Heart left ventricle (tissue), 16 donors: ENCODE measurements around the gene EEF1A2. TPM values are rescaled to one million over a fixed set of nuclear protein-coding genes. Genes with fewer than 3 reads are reported as not detected.

ENCODE experiments used
- ATAC-seq, 4 donors: fragments of 200-7000 bp; cut with Tn5 transposase; one replicate each; pipeline ENCODE4 v1.9.1; 2020 to 2022; ENCODE audit warnings: moderate library complexity in 4 of 4, mild to moderate bottlenecking in 3 of 4, moderate number of reproducible peaks in 1 of 4
- DNase-seq, 5 donors: peaks; one replicate each; pipeline ENCODE4 v3.0.0-alpha.2; 2020
- H3K27ac ChIP-seq, 12 donors: fragments of 200-600 bp; sonication (generic) in 4 of 12; one replicate each; pipeline versions ENCODE4 v1.5.0 to v1.8.0; 2016 to 2022; ENCODE audit warnings: mild to moderate bottlenecking in 2 of 12
- H3K27me3 ChIP-seq, 9 donors: fragments of 200-600 bp; sonication (generic) in 2 of 9; one replicate each; pipeline versions ENCODE4 v1.5.1 to v1.8.0; 2016 to 2022; ENCODE audit warnings: mild to moderate bottlenecking in 3 of 9
- H3K36me3 ChIP-seq, 9 donors: fragments of 200-600 bp; sonication (generic) in 2 of 9; one replicate each; pipeline versions ENCODE4 v1.5.0 to v1.8.0; 2018 to 2022; ENCODE audit warnings: mild to moderate bottlenecking in 2 of 9
- H3K4me1 ChIP-seq, 12 donors: fragments of 200-600 bp; sonication (generic) in 4 of 12; one replicate each; pipeline versions ENCODE4 v1.5.0 to v1.8.0; 2016 to 2022; ENCODE audit warnings: mild to moderate bottlenecking in 3 of 12
- H3K4me3 ChIP-seq, 12 donors: fragments of 200-600 bp; sonication (generic) in 4 of 12; one replicate each; pipeline versions ENCODE4 v1.5.0 to v1.8.0; 2017 to 2022; ENCODE audit warnings: mild to moderate bottlenecking in 9 of 12, moderate library complexity in 4 of 12
- H3K9me3 ChIP-seq, 12 donors: fragments of 200-600 bp; sonication (generic) in 4 of 12; one replicate each; pipeline versions ENCODE4 v1.5.0 to v1.8.0; 2016 to 2022; ENCODE audit warnings: mild to moderate bottlenecking in 1 of 12
- POLR2A ChIP-seq, 2 donors: fragments of 450-650 bp; IDR thresholded peaks; one replicate each; pipeline ENCODE4 v1.6.1; 2017; ENCODE audit warnings: antibody characterized with exemption in 2 of 2, mild to moderate bottlenecking in 2 of 2, moderate library complexity in 2 of 2
- WGBS, 4 donors: extraction: QIAGEN DNeasy Blood & Tissue Kit in 2 of 4; methylation state at CpG; one replicate each; pipeline versions ENCODE4 v1.1.5 to v1.1.7; 2013 to 2018; 5-methylcytosine and 5-hydroxymethylcytosine counted together
- intact Hi-C, 10 donors: fragments of 100-400 bp; cut with DNase I; formaldehyde crosslinking; loops; one replicate each; pipeline versions ENCODE4 v1.11.1 to v1.14.2; 2022
- polyA plus RNA-seq, 2 donors: library from polyadenylated mRNA; stranded (reverse); fragments of 200-250 nt; gene quantifications; one replicate each; pipeline ENCODE4 v1.2.3, GENCODE V29; 2013
- total RNA-seq, 9 donors: library from RNA; depleted of rRNA in 2 of 9; stranded (reverse); fragments of >200 nt in 2 of 9; fragmentation: NEBNext Ultra II Directional in 3 of 9; extraction: Animal tissue kit (Norgen Biotek cat#: 25700) in 3 of 9; gene quantifications; one replicate each; pipeline versions ENCODE4 v1.1.0 to v1.2.4, GENCODE V29; 2016 to 2023
- TF ChIP-seq, protein P1 (sequence below), 12 donors: fragments of 200-600 bp; sonication (generic) in 4 of 12; IDR thresholded peaks; one replicate each; pipeline versions ENCODE4 v1.5.0 to v1.8.0; 2018 to 2022; ENCODE audit warnings: antibody characterized with exemption in 12 of 12, mild to moderate bottlenecking in 5 of 12
- donor health status: ischemic (EF 13 %, LVEDD 7.1; RV severe dilation, severe dysfunction).
- donor health status: healthy with polysubstance abuse.
- donor health status: DM: no; HTN: yes; CAD: no.
- donor health status: DM: no; HTN: no; CAD: no.
- donor health status: ischemic (EF 25% LVEDD 6.9; RV normal size, moderate dysfunction).
- donor health status: ischemic (EF 25% LVEDD 5.7; RV mildly dilated, moderate dysfunction).
- donor health status: healthy.
- donor health status: DM: yes; HTN: yes; CAD: no.
- donor health status: ischemic (EF 35%, LVEDD 5.7; RV mildly dilated, moderate dysfunction).
- donor health status: nonischemic (EF 11% LVEDD 7.7; RV severe dilation, severe dysfunction).
- donor health status: DM: yes; HTN: yes; CAD: no.
- donor health status: PGD.
- donor health status: ischemic (EF 29% LVEDD 5.4; RV normal size, mild dysfunction).
- donor health status: nonischemic (EF 23%, LVEDD 6.1; RV moderate dilation, normal function).

Gene EEF1A2
- total and polyA plus RNA-seq, 11 donors = 791 to 1,794 (median 1,345) TPM

DNA sequence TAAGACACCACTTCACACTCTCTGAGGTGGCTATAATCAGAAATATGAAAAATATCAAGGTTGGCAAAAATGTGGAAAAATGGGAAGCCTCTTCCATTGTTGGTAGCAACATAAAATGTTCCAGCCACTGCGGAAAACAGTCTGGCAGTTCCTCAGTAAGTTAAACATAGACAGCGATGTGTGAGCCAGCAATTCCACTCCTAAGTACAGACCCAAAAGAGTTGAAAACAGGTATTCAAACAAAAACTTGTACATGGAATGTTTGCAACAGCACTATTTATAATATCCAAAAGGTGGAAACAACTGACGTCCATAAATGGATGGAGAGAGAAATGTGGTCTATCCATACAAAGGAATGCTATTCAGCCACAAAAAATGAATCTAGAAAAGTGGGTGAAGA, 14.3 kb upstream of the EEF1A2 start:
- H3K27me3 ChIP-seq = peaks cover 0 to 4% (median 0%) of the 10 kb centered on the region in 9 donors
- DNase-seq = no peak
- WGBS, 4 donors = 78 to 93% (median 85%) methylated on average over 3 of the region's 3 CpGs
- no peak for ATAC-seq
- H3K4me3 ChIP-seq = no peak overlapping the region
- no peaks in the 10 kb centered on the region for H3K9me3 ChIP-seq
- H3K36me3 ChIP-seq = no peaks in the 10 kb centered on the region
- no peak for TF ChIP-seq POLR2A (IDR thresholded peaks at IDR 0.05)
- TF ChIP-seq, protein P1, sequence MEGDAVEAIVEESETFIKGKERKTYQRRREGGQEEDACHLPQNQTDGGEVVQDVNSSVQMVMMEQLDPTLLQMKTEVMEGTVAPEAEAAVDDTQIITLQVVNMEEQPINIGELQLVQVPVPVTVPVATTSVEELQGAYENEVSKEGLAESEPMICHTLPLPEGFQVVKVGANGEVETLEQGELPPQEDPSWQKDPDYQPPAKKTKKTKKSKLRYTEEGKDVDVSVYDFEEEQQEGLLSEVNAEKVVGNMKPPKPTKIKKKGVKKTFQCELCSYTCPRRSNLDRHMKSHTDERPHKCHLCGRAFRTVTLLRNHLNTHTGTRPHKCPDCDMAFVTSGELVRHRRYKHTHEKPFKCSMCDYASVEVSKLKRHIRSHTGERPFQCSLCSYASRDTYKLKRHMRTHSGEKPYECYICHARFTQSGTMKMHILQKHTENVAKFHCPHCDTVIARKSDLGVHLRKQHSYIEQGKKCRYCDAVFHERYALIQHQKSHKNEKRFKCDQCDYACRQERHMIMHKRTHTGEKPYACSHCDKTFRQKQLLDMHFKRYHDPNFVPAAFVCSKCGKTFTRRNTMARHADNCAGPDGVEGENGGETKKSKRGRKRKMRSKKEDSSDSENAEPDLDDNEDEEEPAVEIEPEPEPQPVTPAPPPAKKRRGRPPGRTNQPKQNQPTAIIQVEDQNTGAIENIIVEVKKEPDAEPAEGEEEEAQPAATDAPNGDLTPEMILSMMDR (IDR thresholded peaks at IDR 0.05) = no peak
- intact Hi-C loops = no loop called here
- H3K27ac ChIP-seq = no peak overlapping the region
- H3K4me1 ChIP-seq = no peaks in the 10 kb centered on the region

DNA sequence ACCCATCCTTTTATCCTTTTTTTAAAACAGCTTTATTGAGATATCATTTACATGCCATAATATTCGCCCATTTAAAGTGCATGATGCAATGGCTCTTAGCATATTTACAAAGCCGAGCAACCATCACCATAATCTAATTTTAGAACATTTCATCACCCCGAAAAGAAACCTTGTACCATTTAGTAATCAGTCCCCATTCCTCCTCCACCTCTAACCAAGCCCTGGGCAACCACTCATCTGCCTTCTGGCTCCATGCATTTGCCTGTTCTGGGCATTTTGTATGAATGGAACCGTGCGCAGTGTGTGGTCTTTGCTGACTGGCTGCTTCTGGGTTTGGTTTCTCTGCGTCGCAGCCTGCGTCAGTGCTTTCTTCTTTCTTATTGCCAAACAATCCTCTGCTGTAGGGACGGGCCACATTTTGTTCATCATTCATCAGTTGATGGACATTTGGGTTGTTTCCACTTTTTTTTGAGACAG, 10.2 kb upstream of the EEF1A2 start:
- TF ChIP-seq, protein P1 (IDR thresholded peaks at IDR 0.05) = no peak
- no peak for TF ChIP-seq POLR2A (IDR thresholded peaks at IDR 0.05)
- peak overlapping the region in 4 of 12 donors; percentile 30 to 60 (median 52) for H3K27ac ChIP-seq
- H3K4me1 ChIP-seq = no peaks in the 10 kb centered on the region
- peaks cover 0 to 17% (median 3%) of the 10 kb centered on the region in 12 donors for H3K9me3 ChIP-seq
- WGBS, 4 donors = 75 to 80% (median 79%) methylated on average over 9 of the region's 9 CpGs
- no peaks in the 10 kb centered on the region for H3K36me3 ChIP-seq
- H3K27me3 ChIP-seq = peaks cover 0 to 7% (median 0%) of the 10 kb centered on the region in 9 donors
- no peak overlapping the region for H3K4me3 ChIP-seq
- ATAC-seq (peak; percentile 42 to 87 (median 76)), DNase-seq (peak in 1 of 5 donors; percentile 8)
- intact Hi-C loops = no loop called here

DNA sequence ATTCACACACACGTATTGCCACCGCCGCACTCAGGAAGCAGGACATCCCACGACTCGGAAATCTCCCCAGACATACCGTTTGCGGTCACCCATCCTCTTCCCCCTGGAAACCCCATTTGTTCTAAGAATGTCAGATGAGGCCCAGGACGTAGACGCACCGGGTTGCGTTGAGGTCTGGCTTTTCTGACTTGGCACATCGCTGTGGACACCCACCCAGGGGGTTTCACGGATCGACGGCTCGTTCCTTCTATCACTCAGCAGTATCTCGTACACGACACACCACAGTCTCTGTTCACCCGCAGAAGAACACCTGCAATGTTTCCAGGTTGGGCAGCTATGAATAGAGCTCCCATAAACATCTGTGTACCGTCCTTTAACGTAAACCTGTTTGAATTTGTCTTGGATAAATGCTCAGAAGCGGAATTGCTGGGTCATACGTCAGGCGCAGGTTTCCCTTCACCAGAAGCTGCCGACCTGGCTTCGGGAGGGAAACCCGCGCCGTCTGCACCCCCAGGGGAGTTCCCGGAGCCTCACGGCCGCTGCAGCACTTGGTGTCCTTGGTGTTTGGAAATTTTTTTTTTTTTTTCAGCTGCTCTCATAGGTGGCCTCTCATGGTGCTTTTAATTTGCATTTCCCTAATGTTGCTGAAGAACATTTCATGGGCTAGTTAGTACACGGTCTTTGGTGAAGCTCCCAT, 9.3 kb upstream of the EEF1A2 start:
- Histone ChIP-seq H3K4me1 (no peaks in the 10 kb centered on the region), H3K27me3 (peaks cover 0 to 7% (median 0%) of the 10 kb centered on the region in 9 donors), H3K36me3 (no peaks in the 10 kb centered on the region), H3K27ac (no peak overlapping the region), H3K9me3 (peaks cover 0 to 19% (median 3%) of the 10 kb centered on the region in 12 donors), H3K4me3 (no peak overlapping the region)
- ATAC-seq (no peak), DNase-seq (peak in 1 of 5 donors; percentile 12)
- 89 to 92% (median 89%) methylated on average over 33 of the region's 33 CpGs for WGBS, 4 donors
- intact Hi-C loops = no loop called here
- no peak for TF ChIP-seq POLR2A (IDR thresholded peaks at IDR 0.05)
- TF ChIP-seq, protein P1 (IDR thresholded peaks at IDR 0.05) = no peak

DNA sequence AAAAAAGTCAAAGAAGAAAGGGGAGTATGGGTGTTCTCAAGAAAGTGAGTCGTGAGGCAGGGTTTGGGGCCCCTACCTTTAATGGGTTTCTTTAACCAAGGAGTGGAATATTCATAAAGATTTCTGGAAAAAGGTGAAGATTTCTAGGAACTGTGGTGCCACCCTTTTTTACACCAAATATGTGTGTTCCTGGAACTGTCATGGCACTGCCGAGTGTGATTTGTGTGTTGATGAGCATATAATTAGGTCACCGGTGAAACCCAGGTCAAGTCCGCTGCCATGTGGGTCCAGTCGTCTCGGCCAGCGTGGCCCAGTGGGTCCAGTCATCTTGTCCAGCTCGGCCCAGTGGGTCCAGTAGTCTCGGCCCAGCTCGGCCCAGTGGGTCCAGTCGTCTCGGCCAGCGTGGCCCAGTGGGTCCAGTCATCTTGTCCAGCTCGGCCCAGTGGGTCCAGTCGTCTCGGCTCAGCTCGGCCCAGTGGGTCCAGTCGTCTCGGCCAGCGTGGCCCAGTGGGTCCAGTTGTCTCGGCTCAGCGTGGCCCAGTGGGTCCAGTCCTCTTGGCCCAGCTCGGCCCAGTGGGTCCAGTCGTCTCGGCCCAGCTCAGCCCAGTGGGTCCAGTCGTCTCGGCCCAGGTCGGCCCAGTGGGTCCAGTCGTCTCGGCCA, 8.3 kb upstream of the EEF1A2 start:
- peaks cover 0 to 13% (median 0%) of the 10 kb centered on the region in 9 donors for H3K27me3 ChIP-seq
- WGBS, 4 donors = 92 to 96% (median 95%) methylated on average over 18 to 30 of the region's 30 CpGs
- no peak for ATAC-seq

More for the DNA sequence above, 8.3 kb upstream of the EEF1A2 start:
- no peak for TF ChIP-seq POLR2A (IDR thresholded peaks at IDR 0.05)
- TF ChIP-seq, protein P1 (IDR thresholded peaks at IDR 0.05) = no peak
- no peak overlapping the region for H3K4me3 ChIP-seq
- peak in 1 of 5 donors; percentile 13 for DNase-seq
- no peaks in the 10 kb centered on the region for H3K36me3 ChIP-seq
- intact Hi-C loops = no loop called here
- no peak overlapping the region for H3K27ac ChIP-seq
- H3K9me3 ChIP-seq = peaks cover 0 to 19% (median 3%) of the 10 kb centered on the region in 12 donors
- peaks cover 0 to 6% (median 3%) of the 10 kb centered on the region in 12 donors for H3K4me1 ChIP-seq
